SKM-1 (cell line): ENCODE data around the gene CKB.
"Not testable (repeated sequence)": the region's sequence is repeated elsewhere in the genome, so short reads cannot be mapped to it uniquely, and the experiment has no call there.

Source experiments
- DNase-seq: peaks from one replicate; lab custom pipeline; 2025; ENCODE audit not compliant: unreplicated experiment; lab: John Stamatoyannopoulos, UW

CKB gene

GRCh38 chr14:103528146-103528586 lies 5.5 kb upstream of the CKB start:
- no peak for DNase-seq

GRCh38 chr14:103527408-103528145 lies 4.9 kb upstream of the CKB start:
- no peak for DNase-seq

DNA sequence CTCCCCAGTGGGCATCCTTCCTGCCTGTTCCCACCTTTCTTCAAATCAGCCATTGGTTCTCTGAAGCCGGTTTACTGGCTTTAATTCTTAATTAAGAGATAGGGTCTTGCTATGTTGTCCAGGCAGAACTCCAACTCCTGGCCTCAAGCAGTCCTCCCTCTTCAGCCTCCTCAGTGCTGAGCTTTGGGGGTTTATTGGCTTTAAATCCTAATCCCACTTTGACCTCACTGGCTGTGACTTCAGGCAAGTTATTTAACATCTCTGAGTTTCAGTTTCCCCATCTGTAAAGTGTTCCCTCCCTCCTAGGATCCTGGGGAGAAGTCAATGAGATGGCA lies 4.3 kb upstream of the CKB start:
- DNase-seq: no peak

DNA sequence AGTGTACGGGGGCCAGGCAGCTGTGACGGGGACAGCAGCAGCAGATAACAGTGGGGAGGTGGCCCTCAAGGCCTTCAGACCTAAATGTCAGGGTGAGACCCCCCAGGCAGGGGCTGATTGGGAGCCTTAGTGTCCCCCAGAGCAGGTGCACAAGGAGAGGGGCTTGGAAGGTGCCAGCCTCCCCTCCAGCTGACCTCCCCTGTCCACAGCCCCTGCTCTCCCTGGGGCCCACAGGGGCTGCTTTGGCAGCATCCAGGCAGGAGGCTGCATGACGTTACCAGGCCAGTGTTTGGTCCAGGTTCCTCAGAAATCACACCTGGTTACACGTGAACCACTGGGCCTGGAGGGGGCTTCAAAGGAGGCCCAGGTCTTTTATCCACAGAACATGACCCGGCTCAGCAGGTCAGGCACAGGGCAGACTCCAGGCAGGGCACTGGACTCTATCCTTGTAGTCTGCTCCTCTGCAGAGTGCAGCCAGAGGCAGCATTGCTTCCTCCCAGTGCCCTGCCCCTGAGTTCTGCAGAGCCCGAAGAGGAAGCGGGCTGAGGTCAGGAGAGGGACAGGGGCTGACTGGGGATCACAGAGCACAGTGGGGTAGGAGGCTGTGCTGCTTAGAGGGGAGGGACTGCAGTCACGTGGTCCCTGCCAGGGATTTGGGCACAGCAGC lies 3.8 kb upstream of the CKB start:
- peak; percentile 2 for DNase-seq

- not testable (repeated sequence) for DNase-seq
Measured at GRCh38 chr14:103525430-103526246, 3.0 kb upstream of the CKB start.

DNA sequence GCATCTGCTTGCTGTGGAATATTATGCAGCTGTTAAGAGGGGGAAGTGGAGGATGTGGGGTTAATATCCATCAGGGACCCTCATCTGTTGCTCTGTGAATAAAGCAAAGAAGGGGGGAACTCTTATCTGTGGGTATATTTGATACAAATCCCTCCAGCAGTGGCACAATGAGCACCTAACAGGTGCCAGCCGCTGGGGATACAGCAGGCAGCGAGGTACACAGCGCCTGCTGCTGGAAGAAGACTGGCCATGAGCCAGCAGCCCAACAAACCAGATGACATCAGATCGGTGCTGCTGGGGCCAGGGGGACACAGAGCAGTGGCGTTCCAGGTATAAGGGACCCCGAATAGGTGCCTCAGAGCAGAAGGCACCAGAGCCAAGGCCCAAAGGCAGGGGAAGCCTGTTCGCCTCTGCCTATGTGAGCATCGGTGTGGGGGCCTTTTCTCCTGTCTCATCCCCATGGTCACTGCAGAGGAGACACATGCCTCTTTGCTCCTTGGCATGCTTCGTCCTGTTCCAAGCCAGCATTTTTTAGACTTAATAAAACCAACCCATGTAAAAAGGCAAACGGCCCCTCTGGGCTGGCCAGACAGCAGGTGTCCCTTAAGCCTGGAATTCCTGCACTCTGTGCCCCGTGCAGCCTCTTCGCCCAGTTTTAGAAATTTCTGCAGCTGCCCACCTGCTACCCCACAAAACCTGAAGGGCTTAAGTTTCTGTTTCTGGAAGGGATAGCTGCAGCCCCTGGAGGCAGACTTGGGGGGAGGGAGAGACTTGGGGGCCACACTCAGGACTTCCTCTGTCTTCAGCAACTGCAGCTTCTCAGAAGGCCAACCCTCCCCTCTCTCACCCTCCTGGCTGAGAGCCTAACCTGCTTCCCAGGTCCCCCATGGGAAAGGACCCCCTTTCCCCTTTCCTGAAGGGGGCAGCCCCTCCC lies 1.6 kb upstream of the CKB start:
- DNase-seq: no peak

GRCh38 chr14:103523575-103523954 lies 935 bp upstream of the CKB start:
- DNase-seq: no peak

- no peak for DNase-seq
Measured at GRCh38 chr14:103521951-103522563, 573 bp downstream of the CKB start.

GRCh38 chr14:103521438-103521950 lies 1.1 kb downstream of the CKB start:
- no peak for DNase-seq

DNA sequence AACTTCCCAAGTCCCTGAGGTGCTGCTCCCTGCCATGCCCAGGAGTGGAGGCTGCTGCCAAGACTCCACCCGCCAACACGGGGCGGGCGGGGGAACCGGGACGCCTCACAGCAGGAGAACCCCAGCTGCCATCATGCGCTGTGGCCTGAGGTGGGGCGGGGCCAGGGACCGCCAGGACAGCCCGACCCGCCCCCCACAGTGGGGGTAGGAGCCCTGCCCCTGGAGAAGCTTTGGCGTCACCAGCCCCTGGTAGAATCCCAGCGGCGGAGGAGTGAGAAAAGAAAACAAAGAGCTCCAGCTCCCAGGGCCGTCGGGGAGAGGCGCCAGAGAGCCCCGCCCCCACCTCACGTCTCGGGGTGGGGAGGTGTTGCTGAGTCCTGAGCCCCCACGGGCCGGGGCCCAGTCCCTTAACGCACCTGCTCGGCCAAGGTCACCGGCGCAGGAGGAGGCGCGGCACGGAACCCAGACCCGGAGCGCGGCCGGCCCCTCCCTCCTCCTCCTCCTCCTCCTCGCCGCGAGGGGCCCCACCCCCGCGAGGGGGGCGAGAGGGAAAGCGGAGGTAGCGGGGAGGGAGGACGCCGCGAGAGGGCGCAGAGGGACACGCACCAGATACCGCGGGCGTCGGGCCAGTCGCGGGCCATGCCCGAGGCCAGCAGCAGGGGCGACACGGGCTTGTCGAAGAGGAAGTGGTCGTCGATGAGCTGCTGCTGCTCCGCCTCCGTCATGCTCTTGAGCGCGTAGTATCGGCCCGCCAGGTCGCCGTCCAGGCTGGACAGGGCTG lies 1.8 kb downstream of the CKB start:
- no peak for DNase-seq

- DNase-seq: no peak
Measured at GRCh38 chr14:103520269-103520656, 2.4 kb downstream of the CKB start.

- DNase-seq: no peak
Measured at GRCh38 chr14:103519837-103520212, 2.8 kb downstream of the CKB start.

DNA sequence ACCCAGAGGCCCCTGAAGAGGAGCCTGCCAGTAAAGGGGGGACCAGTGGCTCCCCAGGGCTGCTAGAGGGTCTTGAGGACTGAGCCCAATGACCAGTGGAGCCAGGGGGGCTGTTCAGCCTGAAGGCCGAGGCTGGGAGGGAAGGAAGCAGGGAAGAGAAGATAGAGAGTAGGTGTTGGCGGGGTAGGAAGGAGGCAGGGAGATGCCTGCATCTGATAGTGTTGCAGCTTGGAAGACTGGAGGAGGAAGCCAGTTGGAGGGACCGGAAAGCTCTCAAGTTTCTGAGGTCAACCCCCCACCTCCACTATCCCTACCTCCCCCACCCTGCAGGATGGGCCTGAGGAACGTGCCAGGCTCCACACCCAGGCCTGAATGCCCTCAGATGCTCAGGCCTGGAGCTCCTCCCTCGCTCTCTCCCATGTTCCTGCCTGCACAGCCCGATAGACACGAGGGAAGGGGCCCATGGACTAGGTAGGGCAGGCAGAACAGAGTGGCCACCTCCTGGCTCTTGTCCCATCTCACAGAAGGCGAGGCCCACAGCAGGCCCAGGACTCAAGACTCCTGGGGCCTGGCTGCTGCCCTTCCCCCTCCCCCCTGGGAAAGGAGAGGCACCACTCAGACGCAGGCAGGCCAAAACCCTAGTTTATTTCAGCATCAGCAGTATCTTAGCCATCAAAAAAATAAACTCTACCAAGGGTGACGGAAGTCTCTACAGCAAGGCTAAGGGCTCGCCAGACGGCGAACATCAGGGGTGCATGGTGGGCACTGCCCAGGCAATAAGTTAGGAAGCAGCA lies 3.4 kb downstream of the CKB start:
- no peak for DNase-seq

DNA sequence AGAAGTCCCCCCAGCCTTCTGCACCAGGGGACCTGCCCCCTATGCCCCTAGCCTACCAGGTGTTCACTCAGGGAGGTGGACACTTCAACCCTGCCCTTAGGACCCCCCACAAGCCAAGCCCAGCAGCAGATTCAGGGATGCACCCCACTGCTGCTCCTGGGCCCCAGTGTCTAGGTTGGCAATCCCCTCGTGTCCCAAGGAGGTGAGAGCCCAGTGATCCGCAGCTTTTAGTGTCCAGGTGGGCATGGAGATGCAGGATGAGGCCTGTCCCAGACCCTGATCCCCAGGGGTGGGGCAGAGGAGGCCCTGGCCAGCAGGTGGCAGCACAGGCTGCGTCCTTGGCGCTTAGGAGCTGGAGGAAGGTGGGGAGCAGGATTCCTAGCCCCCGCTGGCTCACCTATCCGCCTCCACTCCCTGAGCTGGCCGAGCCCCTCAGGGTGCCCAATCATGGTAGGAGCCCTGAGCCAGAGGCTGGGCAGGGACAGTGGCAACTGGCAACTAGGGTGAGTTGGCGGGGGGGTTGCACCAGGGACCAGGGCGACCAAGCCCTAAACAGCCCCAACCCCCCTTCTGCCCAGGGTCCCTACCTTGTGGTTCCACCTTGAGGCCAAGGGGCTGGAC lies 4.1 kb downstream of the CKB start:
- DNase-seq: no peak

GRCh38 chr14:103517721-103518421 lies 4.8 kb downstream of the CKB start:
- DNase-seq: no peak

- no peak for DNase-seq
Measured at GRCh38 chr14:103517174-103517566, 5.5 kb downstream of the CKB start.

DNA sequence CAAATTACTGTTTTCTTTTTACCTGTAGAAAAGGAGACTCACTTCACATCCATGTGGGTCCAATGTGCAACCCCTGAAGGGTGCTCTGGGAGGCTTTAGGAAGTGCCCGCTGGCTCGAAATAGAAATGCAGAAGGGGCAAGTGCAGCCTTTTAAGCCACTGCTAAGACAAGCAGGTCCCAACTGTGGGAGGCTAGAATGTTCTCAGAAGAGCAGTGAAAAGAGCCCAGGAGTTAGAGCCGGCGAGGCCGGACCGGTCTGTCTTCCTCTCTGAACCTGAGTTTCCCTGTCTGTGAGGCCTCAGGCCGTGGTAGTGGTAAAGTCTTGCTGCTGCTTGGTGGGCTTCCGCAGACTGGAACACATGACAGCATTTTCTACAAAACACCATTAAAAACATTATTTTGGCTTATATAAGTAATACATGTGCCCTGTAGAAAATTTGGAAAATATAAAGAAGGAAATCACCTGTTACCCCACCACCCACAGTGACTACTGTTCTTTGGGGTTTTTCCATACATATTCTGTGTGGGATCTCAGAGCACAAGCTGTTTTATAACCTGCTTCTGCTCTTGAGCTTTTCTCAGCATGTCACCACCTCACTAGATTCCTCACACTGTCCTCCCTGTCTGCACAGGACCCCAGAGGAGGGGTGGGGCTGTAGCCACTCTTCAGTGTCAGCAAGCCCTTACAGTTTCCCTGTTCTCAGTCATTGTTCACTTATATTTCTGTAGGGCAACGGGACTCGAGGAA lies 6.0 kb downstream of the CKB start:
- DNase-seq: no peak
